Measurements from ENCODE around the gene SCYGR6.

Gene SCYGR6

GRCh38 chr2:227719641-227720040 is 4.9 kb downstream of the SCYGR6 start:
- TF ChIP-seq CTCF (IDR thresholded peaks at IDR 0.05; ENCODE audit: insufficient read depth, low read length, poor library complexity, severe bottlenecking), result no peak
- Histone ChIP-seq H3K27me3 (replicated peaks; ENCODE audit: control insufficient read depth, insufficient read depth, low read length) (no peaks in the 10 kb centered on the region), H3K36me3 (ENCODE audit: control insufficient read depth, insufficient read depth, low read length) (no peaks in the 10 kb centered on the region), H3K4me3 (replicated peaks; ENCODE audit: low read depth, low read length) (no peak overlapping the region)
- no peak for DNase-seq (ENCODE audit: extremely low read depth, insufficient read length)

- Histone ChIP-seq H3K27me3 (replicated peaks; ENCODE audit: control insufficient read depth, insufficient read depth, low read length) (no peaks in the 10 kb centered on the region), H3K36me3 (ENCODE audit: control insufficient read depth, insufficient read depth, low read length) (no peaks in the 10 kb centered on the region), H3K4me3 (replicated peaks; ENCODE audit: low read depth, low read length) (no peak within 1 kb of the TSS)
- no peak for TF ChIP-seq CTCF (IDR thresholded peaks at IDR 0.05; ENCODE audit: insufficient read depth, low read length, poor library complexity, severe bottlenecking)
- DNase-seq (ENCODE audit: extremely low read depth, insufficient read length), result peak; percentile 9
Observed at GRCh38 chr2:227717687-227718567, 6.6 kb downstream of the SCYGR6 start, which contains the start of gene SLC19A3. SLC19A3 (minus strand) TSS chr2:227718028; CDS start chr2:227702318, 15,710 bp downstream.

- H3K36me3 ChIP-seq (ENCODE audit: control insufficient read depth, insufficient read depth, low read length), result no peaks in the 10 kb centered on the region
- no peaks in the 10 kb centered on the region for H3K27me3 ChIP-seq (replicated peaks; ENCODE audit: control insufficient read depth, insufficient read depth, low read length)
- no peak for TF ChIP-seq CTCF (IDR thresholded peaks at IDR 0.05; ENCODE audit: insufficient read depth, low read length, poor library complexity, severe bottlenecking)
- H3K4me3 ChIP-seq (replicated peaks; ENCODE audit: low read depth, low read length), result no peak overlapping the region
- no peak for DNase-seq (ENCODE audit: extremely low read depth, insufficient read length)
Observed at GRCh38 chr2:227716501-227716900, 8.1 kb downstream of the SCYGR6 start.

- Histone ChIP-seq H3K36me3 (ENCODE audit: control insufficient read depth, insufficient read depth, low read length) (no peaks in the 10 kb centered on the region), H3K27me3 (replicated peaks; ENCODE audit: control insufficient read depth, insufficient read depth, low read length) (no peaks in the 10 kb centered on the region), H3K4me3 (replicated peaks; ENCODE audit: low read depth, low read length) (no peak overlapping the region)
- no peak for TF ChIP-seq CTCF (IDR thresholded peaks at IDR 0.05; ENCODE audit: insufficient read depth, low read length, poor library complexity, severe bottlenecking)
- DNase-seq (ENCODE audit: extremely low read depth, insufficient read length), result no peak
Observed at GRCh38 chr2:227713291-227713690, 11.3 kb downstream of the SCYGR6 start.

- no peak for TF ChIP-seq CTCF (IDR thresholded peaks at IDR 0.05; ENCODE audit: insufficient read depth, low read length, poor library complexity, severe bottlenecking)
- no peaks in the 10 kb centered on the region for H3K36me3 ChIP-seq (ENCODE audit: control insufficient read depth, insufficient read depth, low read length)
- no peak for DNase-seq (ENCODE audit: extremely low read depth, insufficient read length)
- no peaks in the 10 kb centered on the region for H3K27me3 ChIP-seq (replicated peaks; ENCODE audit: control insufficient read depth, insufficient read depth, low read length)
- H3K4me3 ChIP-seq (replicated peaks; ENCODE audit: low read depth, low read length), result no peak overlapping the region
Observed at GRCh38 chr2:227710986-227711385, 13.6 kb downstream of the SCYGR6 start.
